ENCODE measurements around the gene KNTC1.
"Not testable (repeated sequence)": the region's sequence is repeated elsewhere in the genome, so short reads cannot be mapped to it uniquely, and the experiment has no call there.

KNTC1 gene

GRCh38 chr12:122505419-122506051 lies 21.5 kb upstream of the KNTC1 start:
- no peak for DNase-seq (ENCODE audit: low read depth, low spot score)

GRCh38 chr12:122506393-122506938 lies 20.6 kb upstream of the KNTC1 start:
- DNase-seq (ENCODE audit: low read depth, low spot score): no peak

- no peak for DNase-seq (ENCODE audit: low read depth, low spot score)
These were observed 18.9 kb upstream of the KNTC1 start for GRCh38 chr12:122508163-122508562.

GRCh38 chr12:122513028-122513427 lies 14.0 kb upstream of the KNTC1 start:
- DNase-seq (ENCODE audit: low read depth, low spot score): not testable (repeated sequence)

- no peak for DNase-seq (ENCODE audit: low read depth, low spot score)
These were observed 13.4 kb upstream of the KNTC1 start for GRCh38 chr12:122513660-122514059.

GRCh38 chr12:122515275-122515674 lies 11.8 kb upstream of the KNTC1 start:
- no peak for DNase-seq (ENCODE audit: low read depth, low spot score)

- DNase-seq (ENCODE audit: low read depth, low spot score): no peak
These were observed 10.3 kb upstream of the KNTC1 start for GRCh38 chr12:122516544-122517361.

GRCh38 chr12:122517877-122518276 lies 9.2 kb upstream of the KNTC1 start:
- DNase-seq (ENCODE audit: low read depth, low spot score): no peak

GRCh38 chr12:122518908-122519307 lies 8.1 kb upstream of the KNTC1 start:
- no peak for DNase-seq (ENCODE audit: low read depth, low spot score)

- no peak for DNase-seq (ENCODE audit: low read depth, low spot score)
These were observed 7.6 kb upstream of the KNTC1 start for GRCh38 chr12:122519418-122519817.

- DNase-seq (ENCODE audit: low read depth, low spot score): no peak
These were observed 6.4 kb upstream of the KNTC1 start for GRCh38 chr12:122520676-122521075.

- no peak for DNase-seq (ENCODE audit: low read depth, low spot score)
These were observed 3.8 kb upstream of the KNTC1 start for GRCh38 chr12:122523280-122523679.

GRCh38 chr12:122523846-122524718 lies 3.0 kb upstream of the KNTC1 start:
- DNase-seq (ENCODE audit: low read depth, low spot score): no peak

GRCh38 chr12:122527478-122527944 lies 462 bp downstream of the KNTC1 start:
- DNase-seq (ENCODE audit: low read depth, low spot score): no peak

- DNase-seq (ENCODE audit: low read depth, low spot score): no peak
These were observed 1.5 kb downstream of the KNTC1 start for GRCh38 chr12:122528582-122528981.

- DNase-seq (ENCODE audit: low read depth, low spot score): no peak
These were observed 1.9 kb downstream of the KNTC1 start for GRCh38 chr12:122528992-122529391.

- DNase-seq (ENCODE audit: low read depth, low spot score): no peak
These were observed 6.8 kb downstream of the KNTC1 start for GRCh38 chr12:122533856-122534255.

- DNase-seq (ENCODE audit: low read depth, low spot score): no peak
These were observed 10.0 kb downstream of the KNTC1 start for GRCh38 chr12:122537021-122537420.

GRCh38 chr12:122538496-122538895 lies 11.4 kb downstream of the KNTC1 start:
- DNase-seq (ENCODE audit: low read depth, low spot score): no peak

GRCh38 chr12:122544537-122544936 lies 17.5 kb downstream of the KNTC1 start:
- no peak for DNase-seq (ENCODE audit: low read depth, low spot score)

- no peak for DNase-seq (ENCODE audit: low read depth, low spot score)
These were observed 18.8 kb downstream of the KNTC1 start for GRCh38 chr12:122545855-122546254.

GRCh38 chr12:122547330-122547729 lies 20.3 kb downstream of the KNTC1 start:
- no peak for DNase-seq (ENCODE audit: low read depth, low spot score)
